NCI-H748 (cell line): ENCODE results near the gene KRT36.

Experiments
- DNase-seq: peaks from one replicate; lab custom pipeline; 2025; ENCODE audit not compliant: unreplicated experiment; lab: John Stamatoyannopoulos, UW

KRT36 gene

GRCh38 chr17:41522301-41523224, 32.9 kb upstream of the KRT36 start:
- no peak for DNase-seq

- peak; percentile 44 for DNase-seq
Measured at GRCh38 chr17:41521574-41522261, 32.0 kb upstream of the KRT36 start.

GRCh38 chr17:41520821-41521521, 31.3 kb upstream of the KRT36 start:
- DNase-seq: peak; percentile 95

- peak; percentile 79 for DNase-seq
Measured at GRCh38 chr17:41519501-41520224, 30.0 kb upstream of the KRT36 start.

- peak; percentile 44 for DNase-seq
Measured at GRCh38 chr17:41518789-41519449, 29.2 kb upstream of the KRT36 start, which contains the start of gene KRT15. Gene KRT15, minus strand, starts transcription at chr17:41518890. Its CDS starts 63 bp downstream, at chr17:41518827.

GRCh38 chr17:41518031-41518430, 28.3 kb upstream of the KRT36 start:
- peak; percentile 43 for DNase-seq

- DNase-seq: peak; percentile 17
Measured at GRCh38 chr17:41516830-41517283, 27.1 kb upstream of the KRT36 start.

GRCh38 chr17:41516147-41516829, 26.6 kb upstream of the KRT36 start:
- DNase-seq: no peak

- peak; percentile 91 for DNase-seq
Measured at GRCh38 chr17:41513168-41513547, 23.4 kb upstream of the KRT36 start.

GRCh38 chr17:41512546-41513167, 22.9 kb upstream of the KRT36 start:
- DNase-seq: no peak

GRCh38 chr17:41511716-41512115, 22.0 kb upstream of the KRT36 start:
- no peak for DNase-seq

- peak; percentile 81 for DNase-seq
Measured at GRCh38 chr17:41511116-41511515, 21.4 kb upstream of the KRT36 start.

GRCh38 chr17:41510251-41511065, 20.7 kb upstream of the KRT36 start:
- DNase-seq: peak; percentile 84

GRCh38 chr17:41507315-41507880, 17.7 kb upstream of the KRT36 start:
- DNase-seq: no peak

GRCh38 chr17:41505809-41506767, 16.4 kb upstream of the KRT36 start:
- no peak for DNase-seq

- no peak for DNase-seq
Measured at GRCh38 chr17:41505007-41505808, 15.5 kb upstream of the KRT36 start, which contains the start of gene KRT13. Gene KRT13, minus strand, starts transcription at chr17:41505612. Its CDS starts 62 bp downstream, at chr17:41505550.
